ENCODE data around the gene ZNF217. TPM values are rescaled to one million over a fixed set of nuclear protein-coding genes. Genes with fewer than 3 reads are reported as not detected.
"Not testable (repeated sequence)": the region's sequence is repeated elsewhere in the genome, so short reads cannot be mapped to it uniquely, and the experiment has no call there.

The ZNF217 gene
- total RNA-seq (32.4 and 39.9 TPM in 2 replicates), polyA plus RNA-seq (4.7 and 6.6 TPM in 2 replicates)

DNA sequence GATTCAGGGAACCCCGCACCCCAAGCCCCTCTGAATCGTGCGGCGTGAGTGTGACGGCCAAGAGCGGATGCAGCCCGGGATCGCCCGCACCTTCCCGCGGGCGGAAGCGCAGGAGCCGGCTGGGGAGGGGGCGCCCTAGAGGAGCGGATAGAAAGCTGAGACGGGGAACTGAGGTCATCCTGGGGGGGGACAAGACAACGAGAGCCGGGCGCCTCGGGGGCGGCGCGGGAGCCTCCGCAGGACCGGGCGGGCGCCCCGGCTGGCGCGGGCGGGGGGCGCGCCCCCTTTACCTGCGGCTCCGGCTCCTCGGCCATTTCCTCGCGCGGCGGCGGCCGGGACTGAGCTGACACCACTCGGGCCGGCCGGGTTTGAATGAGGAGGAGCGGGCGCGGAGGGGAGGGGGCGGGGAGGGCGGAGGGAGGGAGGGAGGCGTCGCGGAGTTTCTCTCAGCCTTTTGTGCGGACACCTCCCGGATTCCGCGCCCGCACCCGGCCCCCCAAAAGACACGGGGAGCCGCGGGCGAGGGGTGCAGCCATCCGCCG is at the start of gene ZNF217:
Gene ZNF217, minus strand, starts transcription at position 374 of the 542 bp plus-strand sequence. CDS start 11,013 bp downstream, outside the sequence.
- peak within 1 kb of the TSS; percentile 91 for H3K4me2 ChIP-seq
- H3K9me2 ChIP-seq (replicated peaks; ENCODE audit: insufficient read depth); H4K20me1 ChIP-seq (ENCODE audit: insufficient read depth, poor library complexity, severe bottlenecking); H3K36me3 ChIP-seq (replicated peaks; ENCODE audit: insufficient read depth, low read depth); H3K27me3 ChIP-seq; H3K9me3 ChIP-seq (ENCODE audit: low read depth): not testable (repeated sequence)
- peaks cover 36% of the 10 kb centered on the region for H3K4me1 ChIP-seq (ENCODE audit: insufficient read depth)
- WGBS (ENCODE audit: low lambda C conversion rate, missing lambda C conversion rate) = 0% methylated on average over 8 of the region's 66 CpGs
- H2AFZ ChIP-seq = peak within 1 kb of the TSS; percentile 54
- peaks cover 52% of the 10 kb centered on the region for H3K79me2 ChIP-seq
- H3K4me3 ChIP-seq = peak within 1 kb of the TSS; percentile 59
- peak; percentile 85 for DNase-seq (ENCODE audit: low spot score)
- peak within 1 kb of the TSS; percentile 100 for H3K27ac ChIP-seq

GRCh38 chr20:53643031-53643832 is 49.6 kb upstream of the ZNF217 start:
- peak overlapping the region; percentile 29 for H2AFZ ChIP-seq
- no peaks in the 10 kb centered on the region for H3K79me2 ChIP-seq
- H3K4me1 ChIP-seq (ENCODE audit: insufficient read depth) = peaks cover 16% of the 10 kb centered on the region
- no peaks in the 10 kb centered on the region for H4K20me1 ChIP-seq (ENCODE audit: insufficient read depth, poor library complexity, severe bottlenecking)
- H3K4me3 ChIP-seq = no peak overlapping the region
- no peaks in the 10 kb centered on the region for H3K36me3 ChIP-seq (replicated peaks; ENCODE audit: insufficient read depth, low read depth)
- peak overlapping the region; percentile 45 for H3K4me2 ChIP-seq
- 43% methylated on average over 12 of the region's 12 CpGs for WGBS (ENCODE audit: low lambda C conversion rate, missing lambda C conversion rate)
- no peaks in the 10 kb centered on the region for H3K9me2 ChIP-seq (replicated peaks; ENCODE audit: insufficient read depth)
- H3K27ac ChIP-seq = peak overlapping the region; percentile 86
- no peak for TF ChIP-seq EZH2phosphoT487 (IDR thresholded peaks at IDR 0.05; ENCODE audit: low read depth, severe bottlenecking, unreplicated experiment)
- TF ChIP-seq, protein P1, sequence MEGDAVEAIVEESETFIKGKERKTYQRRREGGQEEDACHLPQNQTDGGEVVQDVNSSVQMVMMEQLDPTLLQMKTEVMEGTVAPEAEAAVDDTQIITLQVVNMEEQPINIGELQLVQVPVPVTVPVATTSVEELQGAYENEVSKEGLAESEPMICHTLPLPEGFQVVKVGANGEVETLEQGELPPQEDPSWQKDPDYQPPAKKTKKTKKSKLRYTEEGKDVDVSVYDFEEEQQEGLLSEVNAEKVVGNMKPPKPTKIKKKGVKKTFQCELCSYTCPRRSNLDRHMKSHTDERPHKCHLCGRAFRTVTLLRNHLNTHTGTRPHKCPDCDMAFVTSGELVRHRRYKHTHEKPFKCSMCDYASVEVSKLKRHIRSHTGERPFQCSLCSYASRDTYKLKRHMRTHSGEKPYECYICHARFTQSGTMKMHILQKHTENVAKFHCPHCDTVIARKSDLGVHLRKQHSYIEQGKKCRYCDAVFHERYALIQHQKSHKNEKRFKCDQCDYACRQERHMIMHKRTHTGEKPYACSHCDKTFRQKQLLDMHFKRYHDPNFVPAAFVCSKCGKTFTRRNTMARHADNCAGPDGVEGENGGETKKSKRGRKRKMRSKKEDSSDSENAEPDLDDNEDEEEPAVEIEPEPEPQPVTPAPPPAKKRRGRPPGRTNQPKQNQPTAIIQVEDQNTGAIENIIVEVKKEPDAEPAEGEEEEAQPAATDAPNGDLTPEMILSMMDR (IDR thresholded peaks at IDR 0.05; ENCODE audit: poor library complexity) = peak; percentile 1
- TF ChIP-seq EZH2 (IDR thresholded peaks at IDR 0.05; ENCODE audit: borderline replicate concordance) = no peak
- no peaks in the 10 kb centered on the region for H3K27me3 ChIP-seq
- DNase-seq (ENCODE audit: low spot score) = peak; percentile 63
- H3K9me3 ChIP-seq (ENCODE audit: low read depth) = no peaks in the 10 kb centered on the region

- H3K4me3 ChIP-seq = no peak overlapping the region
- peak overlapping the region; percentile 29 for H2AFZ ChIP-seq
- 54% methylated on average over 17 of the region's 17 CpGs for WGBS (ENCODE audit: low lambda C conversion rate, missing lambda C conversion rate)
- no peaks in the 10 kb centered on the region for H3K36me3 ChIP-seq (replicated peaks; ENCODE audit: insufficient read depth, low read depth)
- peaks cover 16% of the 10 kb centered on the region for H3K4me1 ChIP-seq (ENCODE audit: insufficient read depth)
- H4K20me1 ChIP-seq (ENCODE audit: insufficient read depth, poor library complexity, severe bottlenecking) = no peaks in the 10 kb centered on the region
- H3K9me3 ChIP-seq (ENCODE audit: low read depth) = no peaks in the 10 kb centered on the region
- H3K27ac ChIP-seq = peak overlapping the region; percentile 86
- peak overlapping the region; percentile 45 for H3K4me2 ChIP-seq
- no peaks in the 10 kb centered on the region for H3K9me2 ChIP-seq (replicated peaks; ENCODE audit: insufficient read depth)
- DNase-seq (ENCODE audit: low spot score) = peak; percentile 71
- TF ChIP-seq EZH2phosphoT487 (IDR thresholded peaks at IDR 0.05; ENCODE audit: low read depth, severe bottlenecking, unreplicated experiment) = no peak
- TF ChIP-seq EZH2 (IDR thresholded peaks at IDR 0.05; ENCODE audit: borderline replicate concordance) = no peak
- TF ChIP-seq, protein P1 (IDR thresholded peaks at IDR 0.05; ENCODE audit: poor library complexity) = peak; percentile 1
- H3K27me3 ChIP-seq = no peaks in the 10 kb centered on the region
- no peaks in the 10 kb centered on the region for H3K79me2 ChIP-seq
These were observed 48.8 kb upstream of the ZNF217 start for GRCh38 chr20:53642196-53643030.

Measured in hepatocyte (in vitro differentiated cells).